ENCODE results near the gene GSC.

- TF ChIP-seq, protein P1, sequence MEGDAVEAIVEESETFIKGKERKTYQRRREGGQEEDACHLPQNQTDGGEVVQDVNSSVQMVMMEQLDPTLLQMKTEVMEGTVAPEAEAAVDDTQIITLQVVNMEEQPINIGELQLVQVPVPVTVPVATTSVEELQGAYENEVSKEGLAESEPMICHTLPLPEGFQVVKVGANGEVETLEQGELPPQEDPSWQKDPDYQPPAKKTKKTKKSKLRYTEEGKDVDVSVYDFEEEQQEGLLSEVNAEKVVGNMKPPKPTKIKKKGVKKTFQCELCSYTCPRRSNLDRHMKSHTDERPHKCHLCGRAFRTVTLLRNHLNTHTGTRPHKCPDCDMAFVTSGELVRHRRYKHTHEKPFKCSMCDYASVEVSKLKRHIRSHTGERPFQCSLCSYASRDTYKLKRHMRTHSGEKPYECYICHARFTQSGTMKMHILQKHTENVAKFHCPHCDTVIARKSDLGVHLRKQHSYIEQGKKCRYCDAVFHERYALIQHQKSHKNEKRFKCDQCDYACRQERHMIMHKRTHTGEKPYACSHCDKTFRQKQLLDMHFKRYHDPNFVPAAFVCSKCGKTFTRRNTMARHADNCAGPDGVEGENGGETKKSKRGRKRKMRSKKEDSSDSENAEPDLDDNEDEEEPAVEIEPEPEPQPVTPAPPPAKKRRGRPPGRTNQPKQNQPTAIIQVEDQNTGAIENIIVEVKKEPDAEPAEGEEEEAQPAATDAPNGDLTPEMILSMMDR (IDR thresholded peaks at IDR 0.05), result no peak
- TF ChIP-seq POLR2A (IDR thresholded peaks at IDR 0.05), result no peak
Observed at GRCh38 chr14:94738097-94738496, 31.8 kb downstream of the GSC start.
